NT2/D1 (cell line): ENCODE results near the gene ATP1B1.

ENCODE experiments used
- DNase-seq: peaks from one replicate; pipeline ENCODE4 v3.0.0-alpha.2; 2011; ENCODE audit warnings: low read depth, low spot score
- H3K27me3 ChIP-seq: 2 replicates; pipeline ENCODE4 v1.6.0; 2011; ENCODE audit warnings: mild to moderate bottlenecking; ENCODE audit not compliant: insufficient read length, insufficient read depth
- H3K36me3 ChIP-seq: 2 replicates; pipeline ENCODE4 v1.6.1; 2011; ENCODE audit warnings: mild to moderate bottlenecking, low read length, mixed read lengths; ENCODE audit not compliant: insufficient read depth, insufficient read length
- H3K4me1 ChIP-seq: 2 replicates; pipeline ENCODE4 v1.5.1; 2011; ENCODE audit not compliant: insufficient read depth, insufficient read length
- H3K4me3 ChIP-seq: 2 replicates; pipeline ENCODE4 v1.5.1; 2011; ENCODE audit warnings: low read depth; ENCODE audit not compliant: insufficient read length
- H3K9ac ChIP-seq: 2 replicates; pipeline ENCODE4 v1.6.0; 2011; ENCODE audit warnings: low read depth; ENCODE audit not compliant: insufficient read length
- H3K9me3 ChIP-seq: 2 replicates; pipeline ENCODE4 v1.5.1; 2011; ENCODE audit warnings: mild to moderate bottlenecking, low read length; ENCODE audit not compliant: insufficient read depth
- SUZ12 ChIP-seq: IDR thresholded peaks from 2 replicates; pipeline ENCODE4 v1.6.1; 2011; ENCODE audit not compliant: insufficient read length, insufficient read depth; ENCODE audit errors: extremely low read depth
- YY1 ChIP-seq: IDR thresholded peaks from 2 replicates; pipeline ENCODE4 v1.6.1; 2011; ENCODE audit not compliant: insufficient read length, insufficient read depth
- ZNF274 ChIP-seq: IDR thresholded peaks from 2 replicates; pipeline ENCODE4 v1.6.1; 2011; ENCODE audit warnings: mild to moderate bottlenecking, low read depth, low read length

Gene ATP1B1

GRCh38 chr1:169106921-169107602 is 572 bp downstream of the ATP1B1 start:
- Histone ChIP-seq H3K36me3 (peaks cover 16% of the 10 kb centered on the region), H3K4me1 (peaks cover 14% of the 10 kb centered on the region), H3K4me3 (peak overlapping the region; percentile 87), H3K27me3 (peaks cover 28% of the 10 kb centered on the region), H3K9me3 (no peaks in the 10 kb centered on the region), H3K9ac (peak overlapping the region; percentile 98)
- DNase-seq: no peak
- no peak for TF ChIP-seq ZNF274

- Histone ChIP-seq H3K36me3 (peaks cover 23% of the 10 kb centered on the region), H3K4me1 (peaks cover 12% of the 10 kb centered on the region), H3K27me3 (peaks cover 28% of the 10 kb centered on the region), H3K9me3 (no peaks in the 10 kb centered on the region), H3K4me3 (peak overlapping the region; percentile 87), H3K9ac (peak overlapping the region; percentile 98)
- TF ChIP-seq SUZ12 (no peak), ZNF274 (no peak), YY1 (no peak)
- DNase-seq: no peak
Observed at GRCh38 chr1:169107603-169108208, 1.2 kb downstream of the ATP1B1 start.

- TF ChIP-seq YY1: no peak
- TF ChIP-seq SUZ12: no peak
- TF ChIP-seq ZNF274: no peak
- peaks cover 25% of the 10 kb centered on the region for H3K27me3 ChIP-seq
- peaks cover 7% of the 10 kb centered on the region for H3K4me1 ChIP-seq
- no peak for DNase-seq
- peak overlapping the region; percentile 37 for H3K9ac ChIP-seq
- peaks cover 25% of the 10 kb centered on the region for H3K36me3 ChIP-seq
- H3K9me3 ChIP-seq: no peaks in the 10 kb centered on the region
- no peak overlapping the region for H3K4me3 ChIP-seq
Observed at GRCh38 chr1:169108223-169108622, 1.7 kb downstream of the ATP1B1 start.

- H3K4me3 ChIP-seq: no peak overlapping the region
Observed at GRCh38 chr1:169108863-169109560, 2.5 kb downstream of the ATP1B1 start.

GRCh38 chr1:169109561-169110134 is 3.2 kb downstream of the ATP1B1 start:
- DNase-seq: no peak
- TF ChIP-seq ZNF274 (no peak), YY1 (no peak), SUZ12 (no peak)
- Histone ChIP-seq H3K9ac (peak overlapping the region; percentile 9), H3K4me1 (peaks cover 7% of the 10 kb centered on the region), H3K9me3 (peaks cover 4% of the 10 kb centered on the region; the same call in 1 of the 2 replicates), H3K27me3 (peaks cover 13% of the 10 kb centered on the region), H3K4me3 (no peak overlapping the region), H3K36me3 (peaks cover 29% of the 10 kb centered on the region)

More at GRCh38 chr1:169108863-169109560, 2.5 kb downstream of the ATP1B1 start:
- TF ChIP-seq YY1 (no peak), SUZ12 (no peak), ZNF274 (no peak)
- no peak for DNase-seq
- Histone ChIP-seq H3K9ac (no peak overlapping the region), H3K4me1 (peaks cover 7% of the 10 kb centered on the region), H3K9me3 (no peaks in the 10 kb centered on the region), H3K27me3 (peaks cover 19% of the 10 kb centered on the region), H3K36me3 (peaks cover 25% of the 10 kb centered on the region)

GRCh38 chr1:169110236-169110635 is 3.7 kb downstream of the ATP1B1 start:
- DNase-seq: no peak
- Histone ChIP-seq H3K27me3 (peaks cover 7% of the 10 kb centered on the region), H3K9ac (no peak overlapping the region), H3K4me3 (no peak overlapping the region), H3K4me1 (peaks cover 3% of the 10 kb centered on the region), H3K9me3 (peaks cover 5% of the 10 kb centered on the region; the same call in 1 of the 2 replicates), H3K36me3 (peaks cover 31% of the 10 kb centered on the region)
- no peak for TF ChIP-seq YY1
- no peak for TF ChIP-seq SUZ12
- TF ChIP-seq ZNF274: no peak

- H3K9ac ChIP-seq: no peak overlapping the region
- DNase-seq: no peak
- H3K4me1 ChIP-seq: peaks cover 2% of the 10 kb centered on the region
- no peak overlapping the region for H3K4me3 ChIP-seq
- H3K36me3 ChIP-seq: peaks cover 36% of the 10 kb centered on the region
- H3K27me3 ChIP-seq: peaks cover 3% of the 10 kb centered on the region
- peaks cover 5% of the 10 kb centered on the region; the same call in 1 of the 2 replicates for H3K9me3 ChIP-seq
- TF ChIP-seq ZNF274 (no peak), SUZ12 (no peak), YY1 (no peak)
Observed at GRCh38 chr1:169110689-169111447, 4.4 kb downstream of the ATP1B1 start.
